COLO668 (cell line): ENCODE results near the gene CDAN1.
"Not testable (repeated sequence)": the region's sequence is repeated elsewhere in the genome, so short reads cannot be mapped to it uniquely, and the experiment has no call there.

ENCODE experiments used
- DNase-seq: peaks from one replicate; lab custom pipeline; 2025; ENCODE audit not compliant: unreplicated experiment; lab: John Stamatoyannopoulos, UW

Gene CDAN1, protein sequence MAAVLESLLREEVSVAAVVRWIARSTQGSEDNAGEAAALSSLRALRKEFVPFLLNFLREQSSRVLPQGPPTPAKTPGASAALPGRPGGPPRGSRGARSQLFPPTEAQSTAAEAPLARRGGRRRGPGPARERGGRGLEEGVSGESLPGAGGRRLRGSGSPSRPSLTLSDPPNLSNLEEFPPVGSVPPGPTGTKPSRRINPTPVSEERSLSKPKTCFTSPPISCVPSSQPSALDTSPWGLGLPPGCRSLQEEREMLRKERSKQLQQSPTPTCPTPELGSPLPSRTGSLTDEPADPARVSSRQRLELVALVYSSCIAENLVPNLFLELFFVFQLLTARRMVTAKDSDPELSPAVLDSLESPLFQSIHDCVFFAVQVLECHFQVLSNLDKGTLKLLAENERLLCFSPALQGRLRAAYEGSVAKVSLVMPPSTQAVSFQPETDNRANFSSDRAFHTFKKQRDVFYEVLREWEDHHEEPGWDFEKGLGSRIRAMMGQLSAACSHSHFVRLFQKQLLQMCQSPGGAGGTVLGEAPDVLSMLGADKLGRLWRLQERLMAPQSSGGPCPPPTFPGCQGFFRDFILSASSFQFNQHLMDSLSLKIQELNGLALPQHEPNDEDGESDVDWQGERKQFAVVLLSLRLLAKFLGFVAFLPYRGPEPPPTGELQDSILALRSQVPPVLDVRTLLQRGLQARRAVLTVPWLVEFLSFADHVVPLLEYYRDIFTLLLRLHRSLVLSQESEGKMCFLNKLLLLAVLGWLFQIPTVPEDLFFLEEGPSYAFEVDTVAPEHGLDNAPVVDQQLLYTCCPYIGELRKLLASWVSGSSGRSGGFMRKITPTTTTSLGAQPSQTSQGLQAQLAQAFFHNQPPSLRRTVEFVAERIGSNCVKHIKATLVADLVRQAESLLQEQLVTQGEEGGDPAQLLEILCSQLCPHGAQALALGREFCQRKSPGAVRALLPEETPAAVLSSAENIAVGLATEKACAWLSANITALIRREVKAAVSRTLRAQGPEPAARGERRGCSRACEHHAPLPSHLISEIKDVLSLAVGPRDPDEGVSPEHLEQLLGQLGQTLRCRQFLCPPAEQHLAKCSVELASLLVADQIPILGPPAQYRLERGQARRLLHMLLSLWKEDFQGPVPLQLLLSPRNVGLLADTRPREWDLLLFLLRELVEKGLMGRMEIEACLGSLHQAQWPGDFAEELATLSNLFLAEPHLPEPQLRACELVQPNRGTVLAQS

DNA sequence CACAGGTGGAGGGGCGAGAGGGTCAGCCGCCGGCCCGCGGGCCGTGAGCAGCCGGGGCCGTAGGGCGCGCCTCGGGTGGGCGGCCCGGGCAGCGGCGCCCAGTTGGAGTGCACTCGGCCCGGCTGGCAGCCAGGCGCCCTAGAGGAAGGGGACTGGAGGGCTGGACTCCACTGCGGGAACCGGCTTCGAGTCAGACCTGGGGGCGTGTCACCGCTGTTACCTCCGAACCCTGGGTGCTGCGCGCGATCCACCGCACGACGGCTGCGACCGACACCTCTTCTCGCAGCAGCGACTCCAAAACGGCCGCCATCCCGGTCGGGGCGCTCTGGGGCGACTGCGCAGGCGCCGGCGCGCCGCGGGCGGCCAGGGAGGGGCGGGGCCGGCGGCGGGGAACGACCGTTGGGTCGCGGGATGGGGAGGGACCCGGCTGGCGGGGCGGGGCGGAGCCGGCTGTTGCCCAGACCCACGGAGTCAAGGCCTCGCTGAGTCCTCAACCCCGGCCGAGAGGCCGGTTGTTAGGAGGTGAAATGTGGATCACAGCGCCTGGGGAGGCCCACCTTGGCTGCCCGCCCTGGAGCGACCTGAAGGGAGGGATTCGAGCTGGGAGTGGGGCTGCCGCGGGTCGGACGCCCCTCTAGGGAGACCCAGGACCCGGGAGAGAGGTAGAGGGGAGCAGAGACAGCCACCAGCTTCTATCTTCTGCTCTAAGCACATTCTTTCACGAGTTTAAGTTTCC lies at the start of gene CDAN1:
CDAN1 (minus strand) TSS at position 336 of the 736 bp plus-strand sequence; CDS start at position 310, 26 bp downstream.
- DNase-seq = peak; percentile 89

- DNase-seq = no peak
Measured at GRCh38 chr15:42785569-42785968, 48.6 kb upstream of the CDAN1 start.

GRCh38 chr15:42784705-42785104 lies 47.8 kb upstream of the CDAN1 start:
- DNase-seq = no peak

GRCh38 chr15:42782716-42783115 lies 45.8 kb upstream of the CDAN1 start:
- no peak for DNase-seq

DNA sequence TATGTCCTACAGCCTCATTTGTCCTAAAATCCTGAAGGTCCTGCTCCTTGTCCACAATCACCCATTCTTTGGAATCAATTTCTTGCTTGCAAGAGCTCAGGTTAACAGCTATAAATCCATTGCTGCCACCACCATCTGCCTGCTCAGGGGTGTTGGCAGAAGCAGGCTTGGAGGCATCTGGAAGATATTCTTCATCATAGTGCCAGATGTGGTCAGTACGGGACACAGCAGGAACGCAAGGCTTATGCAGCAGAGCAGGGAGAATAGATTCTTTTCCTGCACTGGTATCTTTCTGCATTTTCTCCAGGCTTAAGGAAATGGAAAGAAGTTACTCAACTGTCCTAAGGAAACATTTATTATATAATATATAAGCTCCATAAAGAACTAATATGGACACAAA lies 38.5 kb upstream of the CDAN1 start:
- no peak for DNase-seq

DNA sequence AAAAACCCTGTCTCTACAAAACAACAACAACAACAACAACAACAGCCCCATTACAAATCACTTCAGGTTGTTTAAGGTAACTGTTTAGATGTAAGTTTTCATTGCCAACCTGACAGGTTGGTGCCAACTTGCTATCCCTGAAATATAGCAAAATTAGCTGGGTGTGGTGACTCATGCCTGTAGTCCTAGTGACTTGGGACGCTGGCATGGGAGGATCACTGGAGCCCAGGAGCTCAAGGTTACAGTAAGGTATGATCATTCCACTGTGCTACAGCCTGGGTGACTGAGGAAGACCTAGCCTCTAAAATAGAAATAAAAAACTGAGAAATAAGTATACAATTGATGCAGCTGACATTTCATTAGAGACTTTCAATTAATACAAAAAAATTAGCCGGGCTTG lies 36.0 kb upstream of the CDAN1 start:
- DNase-seq = no peak

- DNase-seq = no peak
Measured at GRCh38 chr15:42772144-42772543, 35.2 kb upstream of the CDAN1 start.

GRCh38 chr15:42766109-42766508 lies 29.2 kb upstream of the CDAN1 start:
- not testable (repeated sequence) for DNase-seq

DNA sequence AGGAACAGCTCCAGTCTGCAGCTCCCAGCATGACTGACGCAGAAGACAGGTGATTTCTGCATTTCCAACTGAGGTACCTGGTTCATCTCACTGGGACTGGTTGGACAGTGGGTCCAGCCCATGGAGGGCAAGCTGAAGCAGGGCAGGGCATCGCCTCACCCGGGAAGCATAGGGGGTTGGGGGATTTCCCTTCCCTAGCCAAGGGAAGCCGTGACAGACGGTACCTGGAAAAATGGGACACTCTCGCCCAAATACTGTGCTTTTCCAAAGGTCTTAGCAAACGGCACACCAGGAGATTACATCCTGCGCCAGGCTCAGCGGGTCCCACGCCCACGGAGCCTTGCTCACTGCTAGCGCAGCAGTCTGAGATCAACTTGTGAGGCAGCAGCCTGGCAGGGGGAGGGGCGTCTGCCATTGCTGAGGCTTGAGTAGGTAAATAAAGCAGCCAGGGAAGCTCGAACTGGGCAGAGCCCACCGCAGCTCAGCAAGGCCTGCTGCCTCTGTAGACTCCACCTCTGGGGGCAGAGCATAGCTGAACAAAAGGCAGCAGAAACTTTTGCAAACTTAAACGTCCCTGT lies 27.3 kb upstream of the CDAN1 start:
- DNase-seq = not testable (repeated sequence)

GRCh38 chr15:42761813-42762212 lies 24.9 kb upstream of the CDAN1 start:
- DNase-seq = not testable (repeated sequence)

GRCh38 chr15:42760759-42761158 lies 23.8 kb upstream of the CDAN1 start:
- DNase-seq = no peak

DNA sequence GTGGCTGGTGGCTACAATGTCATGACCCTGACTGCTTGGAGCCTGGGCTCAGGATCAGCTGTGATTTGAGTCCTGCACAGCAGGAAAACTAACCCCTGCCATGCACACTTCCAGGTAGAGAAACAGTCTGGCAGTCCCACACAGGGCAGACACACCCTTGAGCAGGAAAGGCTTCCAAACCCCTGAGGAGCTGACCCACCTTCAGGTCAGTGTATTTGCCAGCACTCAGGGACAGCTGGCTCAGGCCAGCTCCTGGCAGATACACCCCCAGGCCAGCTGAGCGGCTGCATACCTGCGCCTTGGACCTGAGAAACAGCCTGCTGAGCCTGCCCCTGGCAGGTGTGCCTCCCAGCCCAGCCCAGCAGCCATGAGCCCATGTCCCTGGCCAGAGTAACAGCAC lies 22.2 kb upstream of the CDAN1 start:
- no peak for DNase-seq

DNA sequence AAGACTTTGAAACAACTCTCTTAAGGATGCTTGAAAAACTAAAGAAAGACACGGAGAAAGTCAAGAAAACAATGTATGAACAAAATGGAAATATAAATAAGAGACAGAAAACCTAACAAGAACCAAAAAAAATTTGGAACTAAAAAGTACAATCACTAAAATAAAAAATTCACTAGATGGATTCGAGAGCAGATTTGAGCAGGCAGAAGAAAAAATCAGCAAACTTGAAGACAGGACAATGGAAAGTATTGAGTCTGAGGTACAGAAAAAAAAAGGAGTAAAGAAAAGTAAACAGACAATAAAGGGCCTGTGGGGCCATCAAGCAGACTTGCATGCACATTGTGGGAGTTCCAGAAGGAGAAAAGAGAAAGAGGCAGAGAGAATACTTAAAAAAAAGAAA lies 13.4 kb upstream of the CDAN1 start:
- DNase-seq = no peak

GRCh38 chr15:42749266-42749665 lies 12.3 kb upstream of the CDAN1 start:
- no peak for DNase-seq

- DNase-seq = no peak
Measured at GRCh38 chr15:42744195-42744594, 7.3 kb upstream of the CDAN1 start.

GRCh38 chr15:42742149-42742548 lies 5.2 kb upstream of the CDAN1 start:
- DNase-seq = no peak

- no peak for DNase-seq
Measured at GRCh38 chr15:42741710-42742109, 4.8 kb upstream of the CDAN1 start.

DNA sequence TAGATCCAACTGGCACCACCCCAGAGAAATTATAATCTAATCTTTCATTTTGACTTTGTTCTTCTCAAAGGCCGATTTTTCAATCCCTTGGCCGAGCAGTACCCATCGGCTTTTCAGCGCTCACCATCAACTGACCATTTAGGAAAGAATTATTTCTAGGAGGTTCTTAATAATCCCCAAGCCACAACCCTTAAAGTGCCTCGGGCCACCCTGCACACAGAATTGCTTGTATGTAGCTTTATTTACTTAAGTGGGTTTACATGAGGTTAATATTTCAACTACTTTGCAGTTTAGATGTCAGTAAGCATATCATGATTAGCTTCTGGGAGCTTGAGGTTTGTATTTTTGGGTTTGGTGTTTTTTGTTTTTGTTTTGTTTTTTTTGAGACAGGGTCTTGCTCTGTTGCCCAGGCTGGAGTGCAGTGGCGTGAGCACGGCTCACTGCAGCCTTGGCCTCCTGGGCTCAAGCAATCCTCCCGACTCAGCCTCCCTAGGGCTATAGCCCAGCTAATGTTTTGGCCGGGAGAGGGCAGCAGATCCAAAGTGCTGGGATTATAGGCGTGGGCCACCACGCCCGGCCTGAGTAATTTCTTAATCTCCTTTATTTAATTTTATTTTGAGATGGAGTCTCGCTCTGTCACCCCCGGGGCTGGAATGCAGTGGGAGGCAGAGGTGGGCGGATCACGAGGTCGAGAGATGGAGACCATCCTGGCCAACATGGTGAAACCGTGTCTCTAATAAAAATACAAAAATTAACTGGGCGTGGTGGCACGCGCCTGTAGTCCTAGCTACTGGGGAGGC lies 801 bp upstream of the CDAN1 start:
- DNase-seq = no peak

GRCh38 chr15:42736178-42736792 lies 643 bp downstream of the CDAN1 start:
- peak; percentile 42 for DNase-seq
